ENCODE data around the gene FLT1.

Gene FLT1

DNA sequence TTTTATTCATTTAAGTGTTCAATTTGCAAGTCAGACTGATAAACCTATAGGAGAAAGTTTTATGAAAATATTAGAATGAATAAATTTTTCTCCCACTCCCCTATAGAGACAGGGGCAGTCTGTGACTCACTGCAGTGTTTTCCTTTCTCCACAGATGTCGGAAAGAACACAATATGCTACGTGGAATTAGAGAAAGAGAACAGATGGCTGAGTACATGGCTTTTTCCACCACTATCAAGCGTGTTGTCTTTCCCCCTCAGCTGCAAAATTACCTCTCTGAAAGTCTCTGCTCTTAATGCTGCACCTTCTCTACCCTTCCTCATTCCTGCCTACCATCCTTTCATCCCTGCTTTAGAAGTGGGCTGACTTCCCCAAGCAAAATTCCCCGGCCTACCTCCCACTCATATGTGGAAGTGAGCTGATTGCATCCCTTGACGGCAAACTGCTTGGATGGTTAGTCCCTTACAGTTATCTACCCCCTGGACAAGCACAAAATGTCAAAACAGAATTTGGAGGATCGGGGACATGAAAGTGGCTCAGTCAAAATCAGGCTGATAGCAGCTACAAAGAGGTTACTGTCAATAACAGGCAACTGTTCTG lies 30.0 kb downstream of the FLT1 start:
- TF ChIP-seq BHLHE40 (IDR thresholded peaks at IDR 0.05; ENCODE audit: borderline replicate concordance) (no peak), FOXM1 (IDR thresholded peaks at IDR 0.05; ENCODE audit: borderline replicate concordance) (no peak), L3MBTL2 (conservative IDR thresholded peaks at IDR 0.05) (no peak), FOXK2 (IDR thresholded peaks at IDR 0.05) (no peak), ZNF384 (IDR thresholded peaks at IDR 0.05) (no peak), TARDBP (IDR thresholded peaks at IDR 0.05) (no peak)
- DNase-seq (ENCODE audit: extremely low spot score): no peak
- POLR2A ChIA-PET: no interaction called here
- CTCF ChIA-PET: no interaction called here

DNA sequence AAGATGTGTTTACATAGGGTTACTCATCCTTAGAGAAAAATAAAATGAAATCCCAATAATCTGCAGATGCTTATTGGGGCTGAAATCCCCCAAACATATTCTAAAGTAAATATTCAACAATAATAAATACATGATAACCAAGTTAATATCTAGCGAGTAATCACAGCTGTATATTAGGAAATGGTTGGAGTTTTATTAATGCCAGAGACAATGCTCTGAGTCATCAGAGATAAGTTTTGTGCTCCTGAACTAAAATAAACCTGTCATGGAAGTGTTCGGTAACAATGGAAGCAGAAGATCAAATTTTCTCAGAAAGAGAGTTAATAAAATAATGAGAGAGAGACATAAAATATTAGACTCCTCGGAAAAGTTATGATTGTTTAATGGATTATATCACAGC lies 31.4 kb downstream of the FLT1 start:
- ChIA-PET CTCF (no interaction called here), POLR2A (no interaction called here)
- TF ChIP-seq ELF4 (IDR thresholded peaks at IDR 0.05): no peak
- no peak for TF ChIP-seq L3MBTL2 (conservative IDR thresholded peaks at IDR 0.05)
- TF ChIP-seq ZNF384 (IDR thresholded peaks at IDR 0.05): no peak
- TF ChIP-seq LEF1 (IDR thresholded peaks at IDR 0.05; ENCODE audit: borderline replicate concordance): no peak
- TF ChIP-seq PKNOX1 (IDR thresholded peaks at IDR 0.05): no peak
- no peak for TF ChIP-seq FOXA1 (IDR thresholded peaks at IDR 0.05)
- TF ChIP-seq FOXM1 (IDR thresholded peaks at IDR 0.05; ENCODE audit: borderline replicate concordance): no peak
- TF ChIP-seq NFRKB (IDR thresholded peaks at IDR 0.05): no peak
- no peak for TF ChIP-seq CTBP1 (IDR thresholded peaks at IDR 0.05; ENCODE audit: borderline replicate concordance)
- TF ChIP-seq SUZ12 (IDR thresholded peaks at IDR 0.05): no peak
- TF ChIP-seq BHLHE40 (IDR thresholded peaks at IDR 0.05; ENCODE audit: borderline replicate concordance): no peak
- no peak for TF ChIP-seq FOXK2 (IDR thresholded peaks at IDR 0.05)
- TF ChIP-seq HDGF (IDR thresholded peaks at IDR 0.05; ENCODE audit: borderline replicate concordance): no peak
- TF ChIP-seq SP1 (IDR thresholded peaks at IDR 0.05): no peak
- TF ChIP-seq TARDBP (IDR thresholded peaks at IDR 0.05): no peak
- no peak for DNase-seq (ENCODE audit: extremely low spot score)

GRCh38 chr13:28459911-28460310 lies 35.0 kb downstream of the FLT1 start:
- TF ChIP-seq PKNOX1 (IDR thresholded peaks at IDR 0.05): no peak
- TF ChIP-seq TARDBP (IDR thresholded peaks at IDR 0.05): no peak
- no peak for TF ChIP-seq ELF4 (IDR thresholded peaks at IDR 0.05)
- no peak for TF ChIP-seq ZNF384 (IDR thresholded peaks at IDR 0.05)
- no peak for TF ChIP-seq L3MBTL2 (conservative IDR thresholded peaks at IDR 0.05)
- no peak for TF ChIP-seq BHLHE40 (IDR thresholded peaks at IDR 0.05; ENCODE audit: borderline replicate concordance)
- no peak for TF ChIP-seq LEF1 (IDR thresholded peaks at IDR 0.05; ENCODE audit: borderline replicate concordance)
- TF ChIP-seq SUZ12 (IDR thresholded peaks at IDR 0.05): no peak
- no peak for TF ChIP-seq HDGF (IDR thresholded peaks at IDR 0.05; ENCODE audit: borderline replicate concordance)
- no peak for TF ChIP-seq FOXM1 (IDR thresholded peaks at IDR 0.05; ENCODE audit: borderline replicate concordance)
- TF ChIP-seq ARNT (IDR thresholded peaks at IDR 0.05): no peak
- no peak for TF ChIP-seq FOXA1 (IDR thresholded peaks at IDR 0.05)
- no peak for TF ChIP-seq CTBP1 (IDR thresholded peaks at IDR 0.05; ENCODE audit: borderline replicate concordance)
- no peak for TF ChIP-seq NFRKB (IDR thresholded peaks at IDR 0.05)
- no peak for TF ChIP-seq FOXK2 (IDR thresholded peaks at IDR 0.05)
- no peak for TF ChIP-seq SP1 (IDR thresholded peaks at IDR 0.05)
- ChIA-PET CTCF (no interaction called here), POLR2A (no interaction called here)
- DNase-seq (ENCODE audit: extremely low spot score): no peak

DNA sequence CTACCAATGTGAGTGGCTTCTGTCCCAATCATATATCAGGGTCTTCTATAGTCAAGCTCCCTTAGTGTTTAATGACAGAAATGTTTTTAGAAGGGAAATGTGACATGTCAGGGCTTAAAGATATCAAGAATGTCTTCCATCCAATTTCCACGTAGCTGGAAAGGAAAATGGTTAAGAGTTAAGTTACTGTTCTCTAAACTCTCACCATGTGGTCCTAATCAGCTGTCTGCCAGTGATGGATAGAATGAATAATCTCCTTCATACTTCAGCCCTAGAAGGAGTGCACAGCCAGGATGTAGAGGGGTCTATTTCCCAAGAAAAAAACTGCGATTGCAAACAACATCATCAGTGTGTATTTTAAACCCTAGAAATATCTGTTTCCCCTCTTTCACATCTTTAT lies 36.3 kb downstream of the FLT1 start:
- CTCF ChIA-PET: no interaction called here
- POLR2A ChIA-PET: no interaction called here
- no peak for DNase-seq (ENCODE audit: extremely low spot score)
- no peak for TF ChIP-seq CTBP1 (IDR thresholded peaks at IDR 0.05; ENCODE audit: borderline replicate concordance)
- TF ChIP-seq BHLHE40 (IDR thresholded peaks at IDR 0.05; ENCODE audit: borderline replicate concordance): no peak
- no peak for TF ChIP-seq PKNOX1 (IDR thresholded peaks at IDR 0.05)
- TF ChIP-seq ARNT (IDR thresholded peaks at IDR 0.05): no peak
- TF ChIP-seq FOXM1 (IDR thresholded peaks at IDR 0.05; ENCODE audit: borderline replicate concordance): no peak
- no peak for TF ChIP-seq LEF1 (IDR thresholded peaks at IDR 0.05; ENCODE audit: borderline replicate concordance)
- no peak for TF ChIP-seq SP1 (IDR thresholded peaks at IDR 0.05)
- no peak for TF ChIP-seq SUZ12 (IDR thresholded peaks at IDR 0.05)
- no peak for TF ChIP-seq L3MBTL2 (conservative IDR thresholded peaks at IDR 0.05)
- no peak for TF ChIP-seq TARDBP (IDR thresholded peaks at IDR 0.05)
- TF ChIP-seq HDGF (IDR thresholded peaks at IDR 0.05; ENCODE audit: borderline replicate concordance): no peak
- TF ChIP-seq ZNF384 (IDR thresholded peaks at IDR 0.05): no peak
- no peak for TF ChIP-seq ELF4 (IDR thresholded peaks at IDR 0.05)
- no peak for TF ChIP-seq FOXK2 (IDR thresholded peaks at IDR 0.05)
- no peak for TF ChIP-seq NFRKB (IDR thresholded peaks at IDR 0.05)
- no peak for TF ChIP-seq FOXA1 (IDR thresholded peaks at IDR 0.05)

DNA sequence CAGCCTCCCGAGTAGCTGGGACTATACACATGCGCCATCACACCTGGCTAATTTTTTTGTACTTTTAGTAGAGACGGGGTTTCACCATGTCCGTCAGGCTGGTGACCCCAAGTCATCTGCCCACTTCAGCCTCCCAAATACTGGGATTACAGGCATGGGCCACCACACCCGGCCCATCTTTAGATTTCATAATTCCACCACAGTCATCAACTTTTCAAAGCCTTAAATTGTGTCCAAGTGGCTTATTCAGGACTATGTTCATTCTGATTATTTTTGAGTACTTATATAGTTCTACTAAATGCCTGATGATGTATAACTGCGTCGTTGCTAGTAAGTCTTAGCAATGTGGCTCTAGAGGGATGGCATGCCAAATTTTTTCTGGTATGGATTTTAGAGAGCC lies 36.9 kb downstream of the FLT1 start:
- CTCF ChIA-PET: no interaction called here
- POLR2A ChIA-PET: no interaction called here
- DNase-seq (ENCODE audit: extremely low spot score): no peak
- TF ChIP-seq NFRKB (IDR thresholded peaks at IDR 0.05): no peak
- TF ChIP-seq ZNF384 (IDR thresholded peaks at IDR 0.05): no peak
- TF ChIP-seq PKNOX1 (IDR thresholded peaks at IDR 0.05): no peak
- TF ChIP-seq L3MBTL2 (conservative IDR thresholded peaks at IDR 0.05): no peak

GRCh38 chr13:28457521-28457920 lies 37.4 kb downstream of the FLT1 start:
- ChIA-PET POLR2A (no interaction called here), CTCF (no interaction called here)
- TF ChIP-seq TARDBP (IDR thresholded peaks at IDR 0.05) (no peak), ZNF384 (IDR thresholded peaks at IDR 0.05) (no peak), ELF4 (IDR thresholded peaks at IDR 0.05) (no peak), FOXM1 (IDR thresholded peaks at IDR 0.05; ENCODE audit: borderline replicate concordance) (no peak), SUZ12 (IDR thresholded peaks at IDR 0.05) (no peak), BHLHE40 (IDR thresholded peaks at IDR 0.05; ENCODE audit: borderline replicate concordance) (no peak), FOXK2 (IDR thresholded peaks at IDR 0.05) (no peak), FOXA1 (IDR thresholded peaks at IDR 0.05) (no peak), PKNOX1 (IDR thresholded peaks at IDR 0.05) (no peak)
- DNase-seq (ENCODE audit: extremely low spot score): no peak
